Esophagus squamous epithelium (tissue), 4 donors: ENCODE results near the gene SH3BP5.

ENCODE experiments used
- CTCF ChIP-seq, 6 experiments: fragments of 450-650 bp in 4 of 6; fragments of 200-600 bp in 2 of 6; sonication (generic) in 2 of 6; IDR thresholded peaks; one replicate each; pipeline ENCODE4 v1.5.1; 2016 to 2019; ENCODE audit warnings: antibody characterized with exemption in 6 of 6, mild to moderate bottlenecking in 4 of 6, moderate library complexity in 4 of 6
- POLR2A ChIP-seq, 4 donors: fragments of 450-650 bp; IDR thresholded peaks; one replicate each; pipeline ENCODE4 v1.6.1; 2017; ENCODE audit warnings: antibody characterized with exemption in 4 of 4, mild to moderate bottlenecking in 4 of 4, moderate library complexity in 3 of 4

GRCh38 chr3:15355086-15355485 lies 22.7 kb upstream of the SH3BP5 start:
- no peak for TF ChIP-seq CTCF (IDR thresholded peaks at IDR 0.05)
- no peak for TF ChIP-seq POLR2A (IDR thresholded peaks at IDR 0.05)
